GM18505 (cell line): ENCODE data around the gene DYSF.

Source experiments
- ATAC-seq: cut with Tn5 transposase; IDR thresholded peaks from one replicate; pipeline ENCODE4 v1.9.1; 2021; ENCODE audit not compliant: unreplicated experiment
- POLR2A ChIP-seq: IDR thresholded peaks from 4 replicates; pipeline ENCODE4 v1.6.1; 2011; ENCODE audit warnings: borderline replicate concordance; ENCODE audit not compliant: insufficient read depth, insufficient read length; ENCODE audit errors: extremely low read depth

DYSF gene

GRCh38 chr2:71555798-71556454 is 102.6 kb downstream of the DYSF start:
- no peak for TF ChIP-seq POLR2A
- no peak for ATAC-seq

DNA sequence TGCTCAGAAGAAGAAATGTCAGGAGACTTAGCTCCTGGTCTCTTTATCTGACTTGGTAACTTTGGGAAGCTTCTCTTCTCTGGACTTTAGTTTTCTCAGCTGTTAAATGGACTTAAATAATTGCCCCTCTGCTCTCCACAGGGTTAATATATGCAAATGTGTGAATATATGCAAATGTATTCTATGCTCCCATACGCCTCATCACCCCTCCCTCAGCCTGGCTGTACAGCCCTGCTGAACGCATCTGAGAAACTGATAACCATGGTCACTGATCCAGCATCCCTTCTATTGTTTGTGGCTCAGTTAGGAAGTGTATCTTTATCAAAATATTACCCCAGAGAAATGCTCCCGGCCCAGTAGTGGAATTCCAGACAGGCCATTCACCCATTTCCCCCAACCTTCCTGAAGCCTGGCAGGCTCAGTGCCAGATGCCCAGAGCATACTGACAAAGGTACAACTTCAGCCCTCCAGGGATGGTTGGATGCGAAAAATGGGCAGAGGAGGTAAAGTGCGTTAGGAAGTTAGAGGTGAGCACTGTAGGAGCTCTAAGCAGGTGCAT is 103.4 kb downstream of the DYSF start:
- ATAC-seq, result no peak
- TF ChIP-seq POLR2A, result no peak

GRCh38 chr2:71557321-71557720 is 104.0 kb downstream of the DYSF start:
- ATAC-seq, result no peak
- no peak for TF ChIP-seq POLR2A

GRCh38 chr2:71558300-71559051 is 105.1 kb downstream of the DYSF start:
- ATAC-seq, result no peak

GRCh38 chr2:71559080-71559827 is 105.9 kb downstream of the DYSF start:
- no peak for ATAC-seq

More at GRCh38 chr2:71558300-71559051, 105.1 kb downstream of the DYSF start:
- no peak for TF ChIP-seq POLR2A

GRCh38 chr2:71559828-71560637 is 106.7 kb downstream of the DYSF start:
- ATAC-seq, result no peak
- TF ChIP-seq POLR2A, result no peak

More at GRCh38 chr2:71559080-71559827, 105.9 kb downstream of the DYSF start:
- TF ChIP-seq POLR2A, result no peak

DNA sequence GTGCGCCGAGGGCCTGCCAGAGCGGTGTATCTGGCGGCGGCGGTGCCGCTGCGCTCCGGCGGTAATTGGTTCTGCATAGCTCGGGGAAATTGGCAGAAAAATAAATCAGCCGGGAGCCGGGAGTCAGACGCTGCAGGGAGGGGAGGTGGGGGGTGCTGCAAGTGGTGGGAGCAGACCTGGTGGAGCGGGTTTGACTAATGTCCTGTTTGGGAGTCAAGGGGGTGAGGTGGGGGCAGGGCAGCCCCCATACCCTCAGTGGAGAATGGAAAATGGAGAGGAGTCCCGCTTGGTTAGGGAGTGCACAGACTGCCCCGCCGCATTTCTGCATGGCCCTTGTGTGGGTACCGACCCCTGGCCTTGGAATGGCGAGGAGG is 107.3 kb downstream of the DYSF start:
- ATAC-seq, result no peak
- no peak for TF ChIP-seq POLR2A

- ATAC-seq, result no peak
- no peak for TF ChIP-seq POLR2A
Measured at GRCh38 chr2:71561441-71562267, 108.3 kb downstream of the DYSF start.

GRCh38 chr2:71562518-71562917 is 109.2 kb downstream of the DYSF start:
- TF ChIP-seq POLR2A, result no peak
- no peak for ATAC-seq

GRCh38 chr2:71563872-71564271 is 110.5 kb downstream of the DYSF start:
- no peak for ATAC-seq

DNA sequence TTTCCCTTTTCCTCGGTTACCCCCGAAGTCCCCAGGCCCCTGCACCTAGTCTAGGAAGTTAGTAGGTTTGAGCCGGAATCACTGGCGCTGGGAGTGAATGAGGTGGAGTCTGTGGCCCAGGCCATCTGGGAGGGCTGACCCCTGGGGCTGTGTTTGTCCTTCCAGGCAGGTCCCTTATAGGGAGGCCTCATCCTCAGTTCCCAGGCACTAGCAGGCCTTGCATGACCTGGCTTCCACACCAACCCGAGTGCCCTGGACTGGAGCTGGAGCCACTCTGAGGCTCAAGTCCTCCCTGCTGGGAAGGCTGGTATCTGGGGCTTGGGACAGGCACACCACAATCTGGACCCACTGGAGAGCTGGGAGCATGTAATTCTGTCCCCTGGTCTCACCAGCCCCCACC is 111.0 kb downstream of the DYSF start:
- ATAC-seq, result no peak
- no peak for TF ChIP-seq POLR2A

More at GRCh38 chr2:71563872-71564271, 110.5 kb downstream of the DYSF start:
- no peak for TF ChIP-seq POLR2A

- TF ChIP-seq POLR2A, result no peak
- ATAC-seq, result no peak
Measured at GRCh38 chr2:71564790-71565189, 111.4 kb downstream of the DYSF start.
